Ramos (cell line): ENCODE measurements around the gene MOGAT2.

ENCODE experiments used
- in situ Hi-C: fragments of 300-500 bp; cut with MboI; formaldehyde crosslinking; loops from one replicate; pipeline ENCODE4 v1.14.3; 2022; ENCODE audit warnings: low sequenced_read_pairs; ENCODE audit not compliant: unreplicated experiment

Gene MOGAT2

GRCh38 chr11:75775056-75775455, 57.4 kb downstream of the MOGAT2 start:
- in situ Hi-C loops = no loop called here

- in situ Hi-C loops = no loop called here
Observed at GRCh38 chr11:75776546-75776945, 58.9 kb downstream of the MOGAT2 start.

- in situ Hi-C loops = no loop called here
Observed at GRCh38 chr11:75777461-75778110, 59.9 kb downstream of the MOGAT2 start.

- in situ Hi-C loops = no loop called here
Observed at GRCh38 chr11:75778962-75779361, 61.3 kb downstream of the MOGAT2 start.

- in situ Hi-C loops = no loop called here
Observed at GRCh38 chr11:75779960-75780359, 62.3 kb downstream of the MOGAT2 start.

- in situ Hi-C loops = no loop called here
Observed at GRCh38 chr11:75780888-75781287, 63.2 kb downstream of the MOGAT2 start.

GRCh38 chr11:75781296-75781695, 63.7 kb downstream of the MOGAT2 start:
- in situ Hi-C loops = no loop called here

GRCh38 chr11:75781831-75782230, 64.2 kb downstream of the MOGAT2 start:
- in situ Hi-C loops = no loop called here
